ENCODE data around the gene EBPL.

DNA sequence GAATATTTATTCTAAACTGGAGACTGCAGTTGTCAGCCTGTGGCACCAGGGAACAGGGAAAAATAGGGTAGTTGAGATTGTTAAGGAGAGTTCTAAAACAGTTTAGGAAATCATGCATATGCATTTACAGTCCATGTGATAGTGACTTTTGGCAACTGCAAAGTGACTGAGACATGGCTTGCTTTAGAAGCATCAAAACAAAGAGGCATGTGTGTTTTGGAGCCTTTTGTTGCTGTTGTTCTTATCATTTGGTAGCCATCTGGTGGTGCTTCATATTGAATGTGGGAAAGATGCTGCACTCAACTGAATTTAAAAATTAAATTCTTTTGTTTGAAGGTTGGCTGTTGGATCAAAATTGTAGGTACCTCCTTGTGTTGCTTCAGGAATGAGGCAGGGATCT is 10.2 kb upstream of the EBPL start:
- TF ChIP-seq CTCF (IDR thresholded peaks at IDR 0.05) (no peak), POLR2A (IDR thresholded peaks at IDR 0.05) (no peak)
